HepG2 (cell line): ENCODE data around the gene TMEM31. TPM values are rescaled to one million over a fixed set of nuclear protein-coding genes. Genes with fewer than 3 reads are reported as not detected.

ENCODE experiments used
- ARNT2 ChIP-seq: sonication (generic); formaldehyde crosslinking; IDR thresholded peaks from 2 replicates; pipeline ENCODE4 v1.8.0; 2022; ENCODE audit warnings: mild to moderate bottlenecking, low read depth, missing genetic modification reagents, moderate library complexity
- BORCS8-MEF2B ChIP-seq: sonication (generic); formaldehyde crosslinking; IDR thresholded peaks from 2 replicates; pipeline ENCODE4 v1.8.0; 2022; ENCODE audit warnings: mild to moderate bottlenecking, missing genetic modification reagents
- EED ChIP-seq: sonication (generic); formaldehyde crosslinking; IDR thresholded peaks from 2 replicates; pipeline ENCODE4 v1.5.0; 2020; ENCODE audit warnings: mild to moderate bottlenecking, missing genetic modification reagents
- HNRNPH1 ChIP-seq: fragments of 200-400 bp; formaldehyde crosslinking; optimal IDR thresholded peaks from 2 replicates; pipeline ENCODE3; 2017; ENCODE audit warnings: mild to moderate bottlenecking, low read depth, low read length
- NFYC ChIP-seq: IDR thresholded peaks from 2 replicates; pipeline ENCODE4 v1.6.1; 2016; ENCODE audit warnings: missing genetic modification reagents, missing compliant biosample characterization
- NONO ChIP-seq, 2 experiments: fragments of 450-650 bp in 1 of 2; sonication (generic) in 1 of 2; formaldehyde crosslinking in 1 of 2; IDR thresholded peaks in 1 of 2; conservative IDR thresholded peaks in 1 of 2; 2 replicates each; pipeline versions ENCODE4 v1.6.1 to v1.8.0; 2017 to 2022; ENCODE audit warnings: mild to moderate bottlenecking in 1 of 2, missing genetic modification reagents in 1 of 2, moderate library complexity in 1 of 2
- PAWR ChIP-seq: sonication (generic); formaldehyde crosslinking; IDR thresholded peaks from 2 replicates; pipeline ENCODE4 v1.4.0; 2020; ENCODE audit warnings: missing genetic modification reagents, mild to moderate bottlenecking, borderline replicate concordance
- SNRNP70 ChIP-seq: fragments of 200-400 bp; formaldehyde crosslinking; IDR thresholded peaks from 2 replicates; pipeline ENCODE4 v1.6.1; 2017; ENCODE audit warnings: mild to moderate bottlenecking, low read depth, low read length, moderate library complexity
- SSRP1 ChIP-seq: IDR thresholded peaks from 2 replicates; pipeline ENCODE4 v1.6.1; 2016; ENCODE audit warnings: control low read depth
- ZNF296 ChIP-seq: sonication (generic); formaldehyde crosslinking; conservative IDR thresholded peaks from 2 replicates; pipeline ENCODE4 v1.5.0; 2020; ENCODE audit warnings: mild to moderate bottlenecking, missing genetic modification reagents
- ZNF337 ChIP-seq: sonication (generic); formaldehyde crosslinking; IDR thresholded peaks from 2 replicates; pipeline ENCODE4 v1.5.1; 2020; ENCODE audit warnings: missing genetic modification reagents, low read depth, mild to moderate bottlenecking, borderline replicate concordance
- ZNF616 ChIP-seq: sonication (generic); formaldehyde crosslinking; IDR thresholded peaks from 2 replicates; pipeline ENCODE4 v1.5.0; 2020; ENCODE audit warnings: low read depth, mild to moderate bottlenecking, missing genetic modification reagents
- ZNF7 ChIP-seq: IDR thresholded peaks from 2 replicates; pipeline ENCODE4 v1.6.1; 2016; ENCODE audit warnings: missing biosample characterization, missing genetic modification reagents
- ZSCAN31 ChIP-seq: sonication (generic); formaldehyde crosslinking; IDR thresholded peaks from 2 replicates; pipeline ENCODE4 v1.5.0; 2020; ENCODE audit warnings: low read depth, mild to moderate bottlenecking, missing genetic modification reagents
- polyA plus RNA-seq, 8 experiments: library from polyadenylated mRNA; depleted of rRNA in 3 of 8; stranded (reverse) in 7 of 8; unstranded in 1 of 8; fragments of >200 nt; fragmentation: Illumina TruSeq in 4 of 8; extraction: Trizol in 4 of 8; gene quantifications; 2 replicates each; pipeline versions ENCODE4 v1.2.1 to v1.2.3, GENCODE V29; 2011 to 2016; ENCODE audit warnings: low read depth in 4 of 8, missing spikeins in 1 of 8, mixed read lengths in 1 of 8; ENCODE audit not compliant: insufficient read depth in 1 of 8
- total RNA-seq, 5 experiments: library from RNA; depleted of rRNA; stranded (reverse); fragments of >200 nt; fragmentation: Illumina TruSeq; extraction: Trizol; gene quantifications; 2 replicates each; pipeline ENCODE4 v1.2.3, GENCODE V29; 2016; ENCODE audit warnings: low read depth in 1 of 5
- TF ChIP-seq, protein P1 (sequence below): sonication (generic); formaldehyde crosslinking; conservative IDR thresholded peaks from 2 replicates; pipeline ENCODE4 v1.8.0; 2022; ENCODE audit warnings: low read depth, missing genetic modification reagents
- TF ChIP-seq, protein P2 (sequence below): sonication (generic); formaldehyde crosslinking; IDR thresholded peaks from 2 replicates; pipeline ENCODE4 v1.5.0; 2020; ENCODE audit warnings: mild to moderate bottlenecking, missing genetic modification reagents
- TF ChIP-seq, protein P3 (sequence below): sonication (generic); formaldehyde crosslinking; IDR thresholded peaks from 2 replicates; pipeline ENCODE4 v1.5.0; 2020; ENCODE audit warnings: mild to moderate bottlenecking, missing genetic modification reagents, borderline replicate concordance
- TF ChIP-seq, protein P4 (sequence below): sonication (generic); formaldehyde crosslinking; IDR thresholded peaks from 2 replicates; pipeline ENCODE4 v1.4.0; 2020; ENCODE audit warnings: missing genetic modification reagents
- TF ChIP-seq, protein P5 (sequence below): sonication (generic); formaldehyde crosslinking; conservative IDR thresholded peaks from 2 replicates; pipeline ENCODE4 v1.8.0; 2022; ENCODE audit warnings: mild to moderate bottlenecking, moderate library complexity, missing genetic modification reagents

TMEM31 gene
- total and polyA plus RNA-seq, 2 of the 13 experiments (the other 11 are each of a cell fraction or from before 2014, with no cell fraction given) = 0.16 TPM; not detected in 1

DNA sequence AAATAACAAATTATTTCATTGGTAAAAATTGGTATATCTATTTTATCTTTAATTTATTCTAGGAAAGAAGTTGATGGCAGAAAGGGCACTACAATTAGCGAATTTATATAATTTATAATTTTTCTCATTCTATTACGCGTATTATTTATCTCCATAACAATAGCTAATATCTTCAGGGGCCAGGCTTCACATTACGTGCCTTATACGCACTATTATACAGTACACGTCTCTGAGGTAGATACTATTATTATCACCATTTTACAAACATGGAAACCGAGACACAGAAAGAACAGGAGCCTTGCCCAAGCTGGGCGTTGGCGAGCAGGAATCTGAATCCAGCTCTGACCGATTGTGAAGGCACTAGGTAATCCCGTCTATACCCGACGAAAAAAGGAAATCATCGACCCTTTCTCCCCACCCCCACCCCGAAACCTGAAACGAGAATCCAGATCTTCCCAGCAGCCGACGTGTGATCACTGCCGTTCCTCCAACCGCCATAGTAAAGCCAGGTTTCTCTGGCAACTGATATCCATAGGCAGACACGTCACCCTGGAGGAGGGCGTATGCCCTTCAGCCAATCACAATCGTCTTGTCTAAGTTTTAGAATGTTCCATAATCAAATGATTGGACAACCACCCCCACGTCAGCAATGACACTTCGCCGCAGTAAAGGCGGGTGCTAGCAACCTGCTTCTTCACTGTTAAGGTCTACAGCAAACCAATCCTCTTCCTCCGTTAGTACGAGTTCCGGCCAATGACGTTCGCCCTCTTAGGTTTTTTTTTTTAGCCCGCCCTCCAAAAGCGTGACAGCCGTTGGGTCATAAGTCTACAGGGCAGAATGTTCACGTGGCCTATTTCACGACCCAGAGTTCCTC is 24.3 kb upstream of the TMEM31 start, which contains the start of gene MORF4L2 (continued):
- TF ChIP-seq NONO (IDR thresholded peaks at IDR 0.05) = no peak
- no peak for TF ChIP-seq NONO (CRISPR knock-in tag; conservative IDR thresholded peaks at IDR 0.05)
- TF ChIP-seq EED (CRISPR knock-in tag) = no peak
- TF ChIP-seq, protein P1, sequence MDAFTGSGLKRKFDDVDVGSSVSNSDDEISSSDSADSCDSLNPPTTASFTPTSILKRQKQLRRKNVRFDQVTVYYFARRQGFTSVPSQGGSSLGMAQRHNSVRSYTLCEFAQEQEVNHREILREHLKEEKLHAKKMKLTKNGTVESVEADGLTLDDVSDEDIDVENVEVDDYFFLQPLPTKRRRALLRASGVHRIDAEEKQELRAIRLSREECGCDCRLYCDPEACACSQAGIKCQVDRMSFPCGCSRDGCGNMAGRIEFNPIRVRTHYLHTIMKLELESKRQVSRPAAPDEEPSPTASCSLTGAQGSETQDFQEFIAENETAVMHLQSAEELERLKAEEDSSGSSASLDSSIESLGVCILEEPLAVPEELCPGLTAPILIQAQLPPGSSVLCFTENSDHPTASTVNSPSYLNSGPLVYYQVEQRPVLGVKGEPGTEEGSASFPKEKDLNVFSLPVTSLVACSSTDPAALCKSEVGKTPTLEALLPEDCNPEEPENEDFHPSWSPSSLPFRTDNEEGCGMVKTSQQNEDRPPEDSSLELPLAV (CRISPR knock-in tag) = no peak
- no peak for TF ChIP-seq ZNF7
- TF ChIP-seq SNRNP70 = no peak
- TF ChIP-seq ZNF616 = no peak
- TF ChIP-seq, protein P2, sequence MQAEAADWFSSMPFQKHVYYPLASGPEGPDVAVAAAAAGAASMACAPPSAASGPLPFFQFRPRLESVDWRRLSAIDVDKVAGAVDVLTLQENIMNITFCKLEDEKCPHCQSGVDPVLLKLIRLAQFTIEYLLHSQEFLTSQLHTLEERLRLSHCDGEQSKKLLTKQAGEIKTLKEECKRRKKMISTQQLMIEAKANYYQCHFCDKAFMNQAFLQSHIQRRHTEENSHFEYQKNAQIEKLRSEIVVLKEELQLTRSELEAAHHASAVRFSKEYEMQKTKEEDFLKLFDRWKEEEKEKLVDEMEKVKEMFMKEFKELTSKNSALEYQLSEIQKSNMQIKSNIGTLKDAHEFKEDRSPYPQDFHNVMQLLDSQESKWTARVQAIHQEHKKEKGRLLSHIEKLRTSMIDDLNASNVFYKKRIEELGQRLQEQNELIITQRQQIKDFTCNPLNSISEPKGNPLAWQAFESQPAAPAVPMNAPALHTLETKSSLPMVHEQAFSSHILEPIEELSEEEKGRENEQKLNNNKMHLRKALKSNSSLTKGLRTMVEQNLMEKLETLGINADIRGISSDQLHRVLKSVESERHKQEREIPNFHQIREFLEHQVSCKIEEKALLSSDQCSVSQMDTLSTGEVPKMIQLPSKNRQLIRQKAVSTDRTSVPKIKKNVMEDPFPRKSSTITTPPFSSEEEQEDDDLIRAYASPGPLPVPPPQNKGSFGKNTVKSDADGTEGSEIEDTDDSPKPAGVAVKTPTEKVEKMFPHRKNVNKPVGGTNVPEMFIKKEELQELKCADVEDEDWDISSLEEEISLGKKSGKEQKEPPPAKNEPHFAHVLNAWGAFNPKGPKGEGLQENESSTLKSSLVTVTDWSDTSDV (CRISPR knock-in tag) = no peak
- no peak for TF ChIP-seq ARNT2 (CRISPR knock-in tag)
- no peak for TF ChIP-seq ZNF296 (CRISPR knock-in tag)
- TF ChIP-seq, protein P3, sequence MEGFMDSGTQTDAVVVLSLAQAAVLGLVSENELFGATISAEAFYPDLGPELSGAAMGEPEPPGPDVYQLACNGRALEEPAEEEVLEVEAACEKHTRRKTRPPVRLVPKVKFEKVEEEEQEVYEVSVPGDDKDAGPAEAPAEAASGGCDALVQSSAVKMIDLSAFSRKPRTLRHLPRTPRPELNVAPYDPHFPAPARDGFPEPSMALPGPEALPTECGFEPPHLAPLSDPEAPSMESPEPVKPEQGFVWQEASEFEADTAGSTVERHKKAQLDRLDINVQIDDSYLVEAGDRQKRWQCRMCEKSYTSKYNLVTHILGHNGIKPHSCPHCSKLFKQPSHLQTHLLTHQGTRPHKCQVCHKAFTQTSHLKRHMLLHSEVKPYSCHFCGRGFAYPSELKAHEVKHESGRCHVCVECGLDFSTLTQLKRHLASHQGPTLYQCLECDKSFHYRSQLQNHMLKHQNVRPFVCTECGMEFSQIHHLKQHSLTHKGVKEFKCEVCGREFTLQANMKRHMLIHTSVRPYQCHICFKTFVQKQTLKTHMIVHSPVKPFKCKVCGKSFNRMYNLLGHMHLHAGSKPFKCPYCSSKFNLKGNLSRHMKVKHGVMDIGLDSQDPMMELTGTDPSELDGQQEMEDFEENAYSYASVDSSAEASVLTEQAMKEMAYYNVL = no peak
- peak; percentile 91 for TF ChIP-seq NFYC (CRISPR knock-in tag)
- TF ChIP-seq, protein P4, sequence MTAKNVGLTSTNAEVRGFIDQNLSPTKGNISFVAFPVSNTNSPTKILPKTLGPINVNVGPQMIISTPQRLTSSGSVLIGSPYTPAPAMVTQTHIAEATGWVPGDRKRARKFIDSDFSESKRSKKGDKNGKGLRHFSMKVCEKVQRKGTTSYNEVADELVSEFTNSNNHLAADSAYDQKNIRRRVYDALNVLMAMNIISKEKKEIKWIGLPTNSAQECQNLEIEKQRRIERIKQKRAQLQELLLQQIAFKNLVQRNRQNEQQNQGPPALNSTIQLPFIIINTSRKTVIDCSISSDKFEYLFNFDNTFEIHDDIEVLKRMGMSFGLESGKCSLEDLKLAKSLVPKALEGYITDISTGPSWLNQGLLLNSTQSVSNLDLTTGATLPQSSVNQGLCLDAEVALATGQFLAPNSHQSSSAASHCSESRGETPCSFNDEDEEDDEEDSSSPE (CRISPR knock-in tag) = no peak
- TF ChIP-seq ZNF337 = no peak
- TF ChIP-seq PAWR (CRISPR knock-in tag) = no peak
- TF ChIP-seq HNRNPH1 = no peak
- no peak for TF ChIP-seq BORCS8-MEF2B (CRISPR knock-in tag)
- TF ChIP-seq, protein P5, sequence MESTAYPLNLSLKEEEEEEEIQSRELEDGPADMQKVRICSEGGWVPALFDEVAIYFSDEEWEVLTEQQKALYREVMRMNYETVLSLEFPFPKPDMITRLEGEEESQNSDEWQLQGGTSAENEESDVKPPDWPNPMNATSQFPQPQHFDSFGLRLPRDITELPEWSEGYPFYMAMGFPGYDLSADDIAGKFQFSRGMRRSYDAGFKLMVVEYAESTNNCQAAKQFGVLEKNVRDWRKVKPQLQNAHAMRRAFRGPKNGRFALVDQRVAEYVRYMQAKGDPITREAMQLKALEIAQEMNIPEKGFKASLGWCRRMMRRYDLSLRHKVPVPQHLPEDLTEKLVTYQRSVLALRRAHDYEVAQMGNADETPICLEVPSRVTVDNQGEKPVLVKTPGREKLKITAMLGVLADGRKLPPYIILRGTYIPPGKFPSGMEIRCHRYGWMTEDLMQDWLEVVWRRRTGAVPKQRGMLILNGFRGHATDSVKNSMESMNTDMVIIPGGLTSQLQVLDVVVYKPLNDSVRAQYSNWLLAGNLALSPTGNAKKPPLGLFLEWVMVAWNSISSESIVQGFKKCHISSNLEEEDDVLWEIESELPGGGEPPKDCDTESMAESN = no peak
- TF ChIP-seq ZSCAN31 (CRISPR knock-in tag) = no peak
- TF ChIP-seq SSRP1 = no peak
